Liver (tissue), 9 donors: ENCODE data around the gene PVALEF. TPM values are rescaled to one million over a fixed set of nuclear protein-coding genes. Genes with fewer than 3 reads are reported as not detected.

Experiments
- DNase-seq: peaks from one replicate; pipeline ENCODE4 v3.0.0-alpha.2; 2017; ENCODE audit warnings: low spot score
- H3K27ac ChIP-seq, 2 donors: one replicate each; pipeline ENCODE4 v1.7.0; 2013; ENCODE audit warnings: inconsistent platforms in 2 of 2, low read length in 2 of 2, control low read depth in 1 of 2, low read depth in 1 of 2, mild to moderate bottlenecking in 1 of 2
- H3K27me3 ChIP-seq, 4 donors: one replicate each; pipeline versions ENCODE4 v1.6.1 to v1.7.0; 2013; ENCODE audit warnings: low read length in 3 of 4, inconsistent platforms in 1 of 4, mild to moderate bottlenecking in 1 of 4, moderate library complexity in 1 of 4; ENCODE audit not compliant: control insufficient read depth in 4 of 4, insufficient read depth in 4 of 4
- H3K36me3 ChIP-seq, 4 donors: one replicate each; pipeline versions ENCODE4 v1.6.1 to v1.7.0; 2013; ENCODE audit warnings: low read length in 3 of 4, mild to moderate bottlenecking in 3 of 4, low read depth in 1 of 4, moderate library complexity in 1 of 4; ENCODE audit not compliant: control insufficient read depth in 4 of 4, insufficient read depth in 3 of 4
- H3K4me1 ChIP-seq, 4 donors: one replicate each; pipeline versions ENCODE4 v1.6.1 to v1.7.0; 2013; ENCODE audit warnings: low read length in 3 of 4, mild to moderate bottlenecking in 3 of 4, moderate library complexity in 1 of 4; ENCODE audit not compliant: control insufficient read depth in 4 of 4, insufficient read depth in 4 of 4
- H3K4me3 ChIP-seq, 3 donors: one replicate each; pipeline versions ENCODE4 v1.6.1 to v1.7.0; 2013; ENCODE audit warnings: low read length in 3 of 3, control low read depth in 1 of 3, low read depth in 1 of 3, mild to moderate bottlenecking in 1 of 3
- H3K9ac ChIP-seq, 2 donors: one replicate each; pipeline ENCODE4 v1.7.0; 2013; ENCODE audit warnings: low read length in 2 of 2, mild to moderate bottlenecking in 2 of 2, moderate library complexity in 2 of 2, control low read depth in 1 of 2, low read depth in 1 of 2
- H3K9me3 ChIP-seq, 4 donors: one replicate each; pipeline versions ENCODE4 v1.6.1 to v1.7.0; 2013; ENCODE audit warnings: low read length in 3 of 4; ENCODE audit not compliant: control insufficient read depth in 4 of 4
- EGR1 ChIP-seq, 2 donors: IDR thresholded peaks; 2 replicates each; pipeline ENCODE4 v1.6.1; 2016 to 2018; ENCODE audit warnings: antibody characterized with exemption in 2 of 2, low read depth in 2 of 2
- FOXA1 ChIP-seq: IDR thresholded peaks from 2 replicates; pipeline ENCODE4 v1.6.1; 2016; ENCODE audit warnings: antibody characterized with exemption
- FOXA2 ChIP-seq: IDR thresholded peaks from 2 replicates; pipeline ENCODE4 v1.6.1; 2016; ENCODE audit warnings: antibody characterized with exemption
- GABPA ChIP-seq, 2 donors: IDR thresholded peaks in 1 of 2; conservative IDR thresholded peaks in 1 of 2; 2 replicates each; pipeline ENCODE4 v1.6.1; 2016; ENCODE audit warnings: antibody characterized with exemption in 2 of 2, mild to moderate bottlenecking in 1 of 2, moderate library complexity in 1 of 2
- HNF4A ChIP-seq, 2 donors: conservative IDR thresholded peaks; 2 replicates each; pipeline ENCODE4 v1.6.1; 2016; ENCODE audit warnings: antibody characterized with exemption in 2 of 2, mild to moderate bottlenecking in 2 of 2
- HNF4G ChIP-seq: IDR thresholded peaks from 2 replicates; pipeline ENCODE4 v1.6.1; 2016; ENCODE audit warnings: antibody characterized with exemption
- JUND ChIP-seq, 2 donors: IDR thresholded peaks; 2 replicates each; pipeline ENCODE4 v1.6.1; 2016; ENCODE audit warnings: antibody characterized with exemption in 2 of 2
- NR2F2 ChIP-seq: IDR thresholded peaks from 2 replicates; pipeline ENCODE4 v1.6.1; 2016; ENCODE audit warnings: antibody characterized with exemption
- RAD21 ChIP-seq, 2 donors: IDR thresholded peaks; 2 replicates each; pipeline ENCODE4 v1.6.1; 2016; ENCODE audit warnings: antibody characterized with exemption in 2 of 2, mild to moderate bottlenecking in 2 of 2
- RXRA ChIP-seq, 2 donors: IDR thresholded peaks; 2 replicates each; pipeline ENCODE4 v1.6.1; 2017 to 2018; ENCODE audit warnings: antibody characterized with exemption in 2 of 2, mild to moderate bottlenecking in 1 of 2
- SP1 ChIP-seq: IDR thresholded peaks from 2 replicates; pipeline ENCODE4 v1.6.1; 2018; ENCODE audit warnings: antibody characterized with exemption, mild to moderate bottlenecking
- TAF1 ChIP-seq: conservative IDR thresholded peaks from 2 replicates; pipeline ENCODE4 v1.6.1; 2016; ENCODE audit warnings: antibody characterized with exemption, mild to moderate bottlenecking
- YY1 ChIP-seq: IDR thresholded peaks from 2 replicates; pipeline ENCODE4 v1.6.1; 2016; ENCODE audit warnings: antibody characterized with exemption, mild to moderate bottlenecking
- WGBS: extraction: QIAGEN DNeasy Blood & Tissue Kit; methylation state at CpG from one replicate; pipeline ENCODE4 v1.1.7; 2013; 5-methylcytosine and 5-hydroxymethylcytosine counted together
- polyA plus RNA-seq, 2 donors: library from polyadenylated mRNA; stranded (reverse) in 1 of 2; unstranded in 1 of 2; fragments of 200-250 nt in 1 of 2; fragments of >200 nt in 1 of 2; fragmentation: Nextera tagmentation in 1 of 2; extraction: Ambion mirVana in 1 of 2; gene quantifications; one replicate each; pipeline versions ENCODE4 v1.2.1 to v1.2.3, GENCODE V29; 2013 to 2015
- total RNA-seq, 2 donors: library from RNA; depleted of rRNA; stranded (reverse); fragments of >200 nt; gene quantifications; one replicate each; pipeline ENCODE4 v1.2.3, GENCODE V29; 2014
- TF ChIP-seq, protein P1 (sequence below): fragments of 150-350 bp; IDR thresholded peaks from 2 replicates; pipeline ENCODE4 v1.5.1; 2017; ENCODE audit warnings: improper control_type of control experiment, low read depth, low read length; ENCODE audit not compliant: missing input control
- TF ChIP-seq, protein P2 (sequence below): IDR thresholded peaks from 2 replicates; pipeline ENCODE4 v1.6.1; 2016; ENCODE audit warnings: antibody characterized with exemption
- TF ChIP-seq, protein P3 (sequence below): IDR thresholded peaks from 2 replicates; pipeline ENCODE4 v1.6.1; 2016; ENCODE audit warnings: antibody characterized with exemption
- TF ChIP-seq, protein P4 (sequence below): IDR thresholded peaks from 2 replicates; pipeline ENCODE4 v1.6.1; 2016; ENCODE audit warnings: antibody characterized with exemption, mild to moderate bottlenecking
- TF ChIP-seq, protein P5 (sequence below): IDR thresholded peaks from 2 replicates; pipeline ENCODE4 v1.6.1; 2016; ENCODE audit warnings: antibody characterized with exemption
- donor health status: healthy.
- donor health status: healthy.
- donor health status: healthy.
- donor health status: healthy.
- donor health status: healthy.

Gene PVALEF
- total and polyA plus RNA-seq, 4 donors: not detected

DNA sequence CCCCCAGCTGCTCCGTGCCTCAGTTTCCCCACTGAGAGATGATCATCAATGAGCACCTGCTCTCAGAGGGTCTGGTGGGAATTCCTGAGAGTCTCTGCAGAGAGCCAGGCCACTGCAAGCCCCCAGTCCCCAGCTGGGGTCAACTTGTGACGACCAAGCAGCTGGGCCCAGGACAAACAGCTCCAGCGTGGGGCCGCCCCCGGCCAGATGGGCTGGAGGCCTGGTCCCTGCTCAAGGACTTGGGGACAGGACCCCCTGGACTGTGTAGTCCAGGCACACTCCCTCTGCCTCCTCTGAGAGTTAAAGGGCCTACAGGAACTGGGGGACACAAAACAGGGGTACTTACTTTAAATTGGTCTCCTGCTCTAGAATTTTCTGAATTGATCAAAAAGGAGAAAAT lies 17.3 kb downstream of the PVALEF start:
- Histone ChIP-seq H3K27ac (no peak overlapping the region), H3K9ac (no peak overlapping the region), H3K36me3 (no peaks in the 10 kb centered on the region), H3K9me3 (no peaks in the 10 kb centered on the region), H3K27me3 (no peaks in the 10 kb centered on the region), H3K4me3 (no peak overlapping the region), H3K4me1 (no peaks in the 10 kb centered on the region)
- WGBS: 88% methylated on average over 5 of the region's 5 CpGs
- TF ChIP-seq EGR1 (IDR thresholded peaks at IDR 0.05; ENCODE audit: low read depth in 2 of 2) (no peak), JUND (IDR thresholded peaks at IDR 0.05) (no peak), HNF4G (no peak), RAD21 (IDR thresholded peaks at IDR 0.05) (no peak), TAF1 (no peak)
- TF ChIP-seq, protein P1, sequence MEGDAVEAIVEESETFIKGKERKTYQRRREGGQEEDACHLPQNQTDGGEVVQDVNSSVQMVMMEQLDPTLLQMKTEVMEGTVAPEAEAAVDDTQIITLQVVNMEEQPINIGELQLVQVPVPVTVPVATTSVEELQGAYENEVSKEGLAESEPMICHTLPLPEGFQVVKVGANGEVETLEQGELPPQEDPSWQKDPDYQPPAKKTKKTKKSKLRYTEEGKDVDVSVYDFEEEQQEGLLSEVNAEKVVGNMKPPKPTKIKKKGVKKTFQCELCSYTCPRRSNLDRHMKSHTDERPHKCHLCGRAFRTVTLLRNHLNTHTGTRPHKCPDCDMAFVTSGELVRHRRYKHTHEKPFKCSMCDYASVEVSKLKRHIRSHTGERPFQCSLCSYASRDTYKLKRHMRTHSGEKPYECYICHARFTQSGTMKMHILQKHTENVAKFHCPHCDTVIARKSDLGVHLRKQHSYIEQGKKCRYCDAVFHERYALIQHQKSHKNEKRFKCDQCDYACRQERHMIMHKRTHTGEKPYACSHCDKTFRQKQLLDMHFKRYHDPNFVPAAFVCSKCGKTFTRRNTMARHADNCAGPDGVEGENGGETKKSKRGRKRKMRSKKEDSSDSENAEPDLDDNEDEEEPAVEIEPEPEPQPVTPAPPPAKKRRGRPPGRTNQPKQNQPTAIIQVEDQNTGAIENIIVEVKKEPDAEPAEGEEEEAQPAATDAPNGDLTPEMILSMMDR: no peak
- no peak for DNase-seq

DNA sequence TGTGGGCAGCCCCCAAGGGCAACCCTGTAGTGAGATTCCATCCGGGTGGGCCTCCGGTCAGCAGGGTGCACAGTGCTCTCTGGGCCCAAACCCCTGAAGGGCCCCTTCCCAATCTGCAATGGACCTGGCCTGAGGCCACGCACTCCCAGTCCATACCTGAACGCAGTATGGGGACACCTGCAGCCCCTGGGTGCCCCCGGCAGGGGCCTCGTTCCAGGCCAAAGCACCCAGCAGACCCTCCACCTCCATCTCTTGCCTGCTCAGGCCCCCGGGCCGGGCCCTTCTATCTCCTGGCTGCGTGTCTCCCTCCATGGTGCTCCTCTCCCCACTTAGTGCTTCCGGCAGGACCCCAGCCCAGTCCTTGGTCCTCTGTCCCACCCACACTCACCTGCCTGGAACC lies 18.0 kb downstream of the PVALEF start:
- TF ChIP-seq, protein P2, sequence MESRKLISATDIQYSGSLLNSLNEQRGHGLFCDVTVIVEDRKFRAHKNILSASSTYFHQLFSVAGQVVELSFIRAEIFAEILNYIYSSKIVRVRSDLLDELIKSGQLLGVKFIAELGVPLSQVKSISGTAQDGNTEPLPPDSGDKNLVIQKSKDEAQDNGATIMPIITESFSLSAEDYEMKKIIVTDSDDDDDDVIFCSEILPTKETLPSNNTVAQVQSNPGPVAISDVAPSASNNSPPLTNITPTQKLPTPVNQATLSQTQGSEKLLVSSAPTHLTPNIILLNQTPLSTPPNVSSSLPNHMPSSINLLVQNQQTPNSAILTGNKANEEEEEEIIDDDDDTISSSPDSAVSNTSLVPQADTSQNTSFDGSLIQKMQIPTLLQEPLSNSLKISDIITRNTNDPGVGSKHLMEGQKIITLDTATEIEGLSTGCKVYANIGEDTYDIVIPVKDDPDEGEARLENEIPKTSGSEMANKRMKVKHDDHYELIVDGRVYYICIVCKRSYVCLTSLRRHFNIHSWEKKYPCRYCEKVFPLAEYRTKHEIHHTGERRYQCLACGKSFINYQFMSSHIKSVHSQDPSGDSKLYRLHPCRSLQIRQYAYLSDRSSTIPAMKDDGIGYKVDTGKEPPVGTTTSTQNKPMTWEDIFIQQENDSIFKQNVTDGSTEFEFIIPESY: no peak
- no peak for TF ChIP-seq FOXA1
- no peak for TF ChIP-seq TAF1
- TF ChIP-seq NR2F2: no peak
- TF ChIP-seq, protein P3, sequence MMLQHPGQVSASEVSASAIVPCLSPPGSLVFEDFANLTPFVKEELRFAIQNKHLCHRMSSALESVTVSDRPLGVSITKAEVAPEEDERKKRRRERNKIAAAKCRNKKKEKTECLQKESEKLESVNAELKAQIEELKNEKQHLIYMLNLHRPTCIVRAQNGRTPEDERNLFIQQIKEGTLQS: no peak
- TF ChIP-seq, protein P4, sequence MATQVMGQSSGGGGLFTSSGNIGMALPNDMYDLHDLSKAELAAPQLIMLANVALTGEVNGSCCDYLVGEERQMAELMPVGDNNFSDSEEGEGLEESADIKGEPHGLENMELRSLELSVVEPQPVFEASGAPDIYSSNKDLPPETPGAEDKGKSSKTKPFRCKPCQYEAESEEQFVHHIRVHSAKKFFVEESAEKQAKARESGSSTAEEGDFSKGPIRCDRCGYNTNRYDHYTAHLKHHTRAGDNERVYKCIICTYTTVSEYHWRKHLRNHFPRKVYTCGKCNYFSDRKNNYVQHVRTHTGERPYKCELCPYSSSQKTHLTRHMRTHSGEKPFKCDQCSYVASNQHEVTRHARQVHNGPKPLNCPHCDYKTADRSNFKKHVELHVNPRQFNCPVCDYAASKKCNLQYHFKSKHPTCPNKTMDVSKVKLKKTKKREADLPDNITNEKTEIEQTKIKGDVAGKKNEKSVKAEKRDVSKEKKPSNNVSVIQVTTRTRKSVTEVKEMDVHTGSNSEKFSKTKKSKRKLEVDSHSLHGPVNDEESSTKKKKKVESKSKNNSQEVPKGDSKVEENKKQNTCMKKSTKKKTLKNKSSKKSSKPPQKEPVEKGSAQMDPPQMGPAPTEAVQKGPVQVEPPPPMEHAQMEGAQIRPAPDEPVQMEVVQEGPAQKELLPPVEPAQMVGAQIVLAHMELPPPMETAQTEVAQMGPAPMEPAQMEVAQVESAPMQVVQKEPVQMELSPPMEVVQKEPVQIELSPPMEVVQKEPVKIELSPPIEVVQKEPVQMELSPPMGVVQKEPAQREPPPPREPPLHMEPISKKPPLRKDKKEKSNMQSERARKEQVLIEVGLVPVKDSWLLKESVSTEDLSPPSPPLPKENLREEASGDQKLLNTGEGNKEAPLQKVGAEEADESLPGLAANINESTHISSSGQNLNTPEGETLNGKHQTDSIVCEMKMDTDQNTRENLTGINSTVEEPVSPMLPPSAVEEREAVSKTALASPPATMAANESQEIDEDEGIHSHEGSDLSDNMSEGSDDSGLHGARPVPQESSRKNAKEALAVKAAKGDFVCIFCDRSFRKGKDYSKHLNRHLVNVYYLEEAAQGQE: no peak
- TF ChIP-seq FOXA2: no peak
- TF ChIP-seq RAD21 (IDR thresholded peaks at IDR 0.05): no peak
- no peak for TF ChIP-seq YY1
- TF ChIP-seq, protein P5, sequence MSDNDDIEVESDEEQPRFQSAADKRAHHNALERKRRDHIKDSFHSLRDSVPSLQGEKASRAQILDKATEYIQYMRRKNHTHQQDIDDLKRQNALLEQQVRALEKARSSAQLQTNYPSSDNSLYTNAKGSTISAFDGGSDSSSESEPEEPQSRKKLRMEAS: no peak
- no peak for TF ChIP-seq GABPA (IDR thresholded peaks at IDR 0.05 in 1 of 2, conservative IDR thresholded peaks at IDR 0.05 in 1 of 2)
- TF ChIP-seq, protein P1: no peak
- no peak for TF ChIP-seq HNF4A (conservative IDR thresholded peaks at IDR 0.05)
- TF ChIP-seq HNF4G: no peak
- TF ChIP-seq JUND (IDR thresholded peaks at IDR 0.05): no peak
- TF ChIP-seq RXRA (IDR thresholded peaks at IDR 0.05): no peak
- no peak for TF ChIP-seq SP1
- no peak for TF ChIP-seq EGR1 (IDR thresholded peaks at IDR 0.05; ENCODE audit: low read depth in 2 of 2)
- DNase-seq: no peak
- no peaks in the 10 kb centered on the region for H3K9me3 ChIP-seq
- H3K9ac ChIP-seq: no peak overlapping the region
- H3K27ac ChIP-seq: no peak overlapping the region
- H3K4me1 ChIP-seq: no peaks in the 10 kb centered on the region
- H3K27me3 ChIP-seq: no peaks in the 10 kb centered on the region
- 92% methylated on average over 10 of the region's 10 CpGs for WGBS
- no peaks in the 10 kb centered on the region for H3K36me3 ChIP-seq
- no peak overlapping the region for H3K4me3 ChIP-seq
